ENCODE results near the gene RPL14. TPM values are rescaled to one million over a fixed set of nuclear protein-coding genes. Genes with fewer than 3 reads are reported as not detected.

Gene RPL14
- total and polyA plus RNA-seq, 2 donors, result 850 to 2,475 TPM

GRCh38 chr3:40465456-40465855, 8.3 kb downstream of the RPL14 start:
- H3K9me3 ChIP-seq (ENCODE audit: control insufficient read depth in 2 of 2, insufficient read depth in 1 of 2, low read length in 1 of 2), result peaks cover 0 to 3% of the 10 kb centered on the region in 2 donors
- H3K4me1 ChIP-seq (ENCODE audit: control insufficient read depth in 2 of 2, insufficient read depth in 2 of 2, low read length in 2 of 2), result peaks cover 0 to 8% of the 10 kb centered on the region in 2 donors
- no peak for DNase-seq (ENCODE audit: low read depth in 6 of 9, low spot score in 9 of 9)
- H3K27ac ChIP-seq (ENCODE audit: low read depth in 1 of 2, low read length in 1 of 2), result no peak overlapping the region
- H3K4me3 ChIP-seq (ENCODE audit: low read length in 2 of 2), result no peak overlapping the region
- WGBS, result 96% methylated on average over 2 of the region's 2 CpGs
- H3K27me3 ChIP-seq (ENCODE audit: control insufficient read depth in 2 of 2, insufficient read depth in 1 of 2, low read length in 1 of 2), result no peaks in the 10 kb centered on the region
- H3K36me3 ChIP-seq (ENCODE audit: control insufficient read depth in 2 of 2, insufficient read depth in 2 of 2, low read length in 1 of 2), result peaks cover 38 to 53% of the 10 kb centered on the region in 2 donors

DNA sequence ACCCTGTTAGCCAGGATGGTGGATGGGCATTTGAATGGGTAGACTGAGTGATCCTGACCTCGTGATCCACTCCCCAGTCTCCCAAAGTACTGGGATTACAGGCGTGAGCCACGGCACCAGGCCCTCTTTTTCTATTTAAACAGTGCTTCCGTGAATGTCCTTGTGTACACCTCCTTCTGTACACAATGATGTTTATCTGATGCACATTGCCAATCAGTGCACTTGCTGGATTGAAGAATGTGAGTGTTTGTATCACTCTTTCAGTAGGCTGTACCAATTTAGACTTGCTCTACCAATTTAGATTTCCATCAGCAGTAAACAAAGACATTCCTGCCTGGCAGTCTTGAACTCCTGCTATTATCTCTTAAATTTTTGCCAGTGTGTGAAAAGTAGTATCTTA, 10.9 kb downstream of the RPL14 start:
- WGBS, result 96% methylated on average over 4 of the region's 4 CpGs

GRCh38 chr3:40470701-40471100, 13.6 kb downstream of the RPL14 start:
- DNase-seq (ENCODE audit: low read depth in 6 of 9, low spot score in 9 of 9), result no peak
- Histone ChIP-seq H3K4me3 (ENCODE audit: low read length in 2 of 2) (no peak overlapping the region), H3K4me1 (ENCODE audit: control insufficient read depth in 2 of 2, insufficient read depth in 2 of 2, low read length in 2 of 2) (no peaks in the 10 kb centered on the region), H3K36me3 (ENCODE audit: control insufficient read depth in 2 of 2, insufficient read depth in 2 of 2, low read length in 1 of 2) (peaks cover 2 to 7% of the 10 kb centered on the region in 2 donors), H3K27me3 (ENCODE audit: control insufficient read depth in 2 of 2, insufficient read depth in 1 of 2, low read length in 1 of 2) (no peaks in the 10 kb centered on the region), H3K27ac (ENCODE audit: low read depth in 1 of 2, low read length in 1 of 2) (no peak overlapping the region), H3K9me3 (ENCODE audit: control insufficient read depth in 2 of 2, insufficient read depth in 1 of 2, low read length in 1 of 2) (peaks cover 0 to 3% of the 10 kb centered on the region in 2 donors)
- 97% methylated on average over 4 of the region's 4 CpGs for WGBS

More for the DNA sequence above, 10.9 kb downstream of the RPL14 start:
- H3K36me3 ChIP-seq (ENCODE audit: control insufficient read depth in 2 of 2, insufficient read depth in 2 of 2, low read length in 1 of 2), result peaks cover 27 to 28% of the 10 kb centered on the region in 2 donors
- no peak for DNase-seq (ENCODE audit: low read depth in 6 of 9, low spot score in 9 of 9)
- no peaks in the 10 kb centered on the region for H3K27me3 ChIP-seq (ENCODE audit: control insufficient read depth in 2 of 2, insufficient read depth in 1 of 2, low read length in 1 of 2)
- no peak overlapping the region for H3K27ac ChIP-seq (ENCODE audit: low read depth in 1 of 2, low read length in 1 of 2)
- no peak overlapping the region for H3K4me3 ChIP-seq (ENCODE audit: low read length in 2 of 2)
- peaks cover 0 to 3% of the 10 kb centered on the region in 2 donors for H3K9me3 ChIP-seq (ENCODE audit: control insufficient read depth in 2 of 2, insufficient read depth in 1 of 2, low read length in 1 of 2)
- H3K4me1 ChIP-seq (ENCODE audit: control insufficient read depth in 2 of 2, insufficient read depth in 2 of 2, low read length in 2 of 2), result peaks cover 0 to 8% of the 10 kb centered on the region in 2 donors

DNA sequence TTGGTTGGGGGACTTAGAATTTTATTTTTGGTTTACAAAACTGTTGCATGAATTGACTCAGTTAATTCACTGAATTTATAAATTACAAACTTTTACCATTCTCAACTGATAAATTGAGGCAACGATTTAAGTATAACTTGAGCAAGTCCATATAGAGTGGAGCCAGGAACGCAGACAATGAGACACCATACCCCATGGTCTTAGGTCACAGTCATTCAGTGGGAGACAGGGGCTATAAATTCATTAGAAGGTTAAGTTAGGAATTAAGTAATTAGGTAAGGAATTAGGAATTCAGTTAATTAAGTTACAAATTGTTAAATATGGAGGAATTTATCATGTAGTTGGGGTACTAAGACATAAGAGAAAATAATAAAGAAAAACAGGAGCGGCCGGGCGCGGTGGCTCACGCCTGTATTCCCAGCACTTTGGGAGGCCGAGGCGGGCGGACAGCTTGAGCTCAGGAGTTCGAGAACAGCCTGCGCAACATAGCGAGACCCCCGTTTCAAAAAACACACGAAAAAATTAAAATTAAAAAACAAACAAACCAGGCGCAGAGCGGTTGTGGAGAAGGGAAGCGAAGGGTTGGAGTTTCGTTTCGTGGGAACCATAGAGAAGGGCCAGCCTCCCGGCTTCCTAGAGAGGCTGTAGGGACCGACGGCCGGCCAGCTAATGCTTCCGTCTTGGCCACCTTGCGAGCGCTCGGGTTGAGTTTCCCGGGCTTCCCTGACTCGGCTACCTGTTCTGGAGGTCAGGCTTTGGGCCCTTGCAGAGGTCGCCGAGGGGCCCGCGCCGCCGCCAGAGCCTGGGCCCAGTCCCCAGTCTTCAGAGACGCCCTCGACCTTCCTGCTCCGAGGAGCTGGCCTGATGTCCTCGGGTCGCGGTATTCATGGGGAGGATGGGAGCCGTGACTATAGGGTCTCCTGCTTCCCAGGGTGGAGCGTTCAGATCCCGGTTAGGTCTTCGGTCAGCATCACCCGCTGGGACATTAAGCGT, 19.6 kb downstream of the RPL14 start, which contains the start of gene ZNF619:
TSS of gene ZNF619 (plus strand) at position 645 of the 993 bp plus-strand sequence. CDS start 858 bp downstream, outside the sequence.
- peak in 7 of 9 donors; percentile 25 to 70 (median 36) for DNase-seq (ENCODE audit: low read depth in 6 of 9, low spot score in 9 of 9)
- WGBS, result 10% methylated on average over 48 of the region's 48 CpGs

GRCh38 chr3:40477666-40478065, 20.5 kb downstream of the RPL14 start:
- Histone ChIP-seq H3K4me3 (ENCODE audit: low read length in 2 of 2) (peak overlapping the region; percentile 52 to 84), H3K9me3 (ENCODE audit: control insufficient read depth in 2 of 2, insufficient read depth in 1 of 2, low read length in 1 of 2) (no peaks in the 10 kb centered on the region), H3K27me3 (ENCODE audit: control insufficient read depth in 2 of 2, insufficient read depth in 1 of 2, low read length in 1 of 2) (no peaks in the 10 kb centered on the region), H3K4me1 (ENCODE audit: control insufficient read depth in 2 of 2, insufficient read depth in 2 of 2, low read length in 2 of 2) (peaks cover 3 to 10% of the 10 kb centered on the region in 2 donors), H3K27ac (ENCODE audit: low read depth in 1 of 2, low read length in 1 of 2) (no peak overlapping the region), H3K36me3 (ENCODE audit: control insufficient read depth in 2 of 2, insufficient read depth in 2 of 2, low read length in 1 of 2) (no peaks in the 10 kb centered on the region)
- 74% methylated on average over 4 of the region's 4 CpGs for WGBS
- no peak for DNase-seq (ENCODE audit: low read depth in 6 of 9, low spot score in 9 of 9)

More for the DNA sequence above, 19.6 kb downstream of the RPL14 start, which contains the start of gene ZNF619:
- Histone ChIP-seq H3K27me3 (ENCODE audit: control insufficient read depth in 2 of 2, insufficient read depth in 1 of 2, low read length in 1 of 2) (no peaks in the 10 kb centered on the region), H3K27ac (ENCODE audit: low read depth in 1 of 2, low read length in 1 of 2) (peak within 1 kb of the TSS in 1 of 2 donors; percentile 26), H3K36me3 (ENCODE audit: control insufficient read depth in 2 of 2, insufficient read depth in 2 of 2, low read length in 1 of 2) (no peaks in the 10 kb centered on the region), H3K9me3 (ENCODE audit: control insufficient read depth in 2 of 2, insufficient read depth in 1 of 2, low read length in 1 of 2) (no peaks in the 10 kb centered on the region), H3K4me1 (ENCODE audit: control insufficient read depth in 2 of 2, insufficient read depth in 2 of 2, low read length in 2 of 2) (peaks cover 3 to 8% of the 10 kb centered on the region in 2 donors), H3K4me3 (ENCODE audit: low read length in 2 of 2) (peak within 1 kb of the TSS; percentile 52 to 84)

DNA sequence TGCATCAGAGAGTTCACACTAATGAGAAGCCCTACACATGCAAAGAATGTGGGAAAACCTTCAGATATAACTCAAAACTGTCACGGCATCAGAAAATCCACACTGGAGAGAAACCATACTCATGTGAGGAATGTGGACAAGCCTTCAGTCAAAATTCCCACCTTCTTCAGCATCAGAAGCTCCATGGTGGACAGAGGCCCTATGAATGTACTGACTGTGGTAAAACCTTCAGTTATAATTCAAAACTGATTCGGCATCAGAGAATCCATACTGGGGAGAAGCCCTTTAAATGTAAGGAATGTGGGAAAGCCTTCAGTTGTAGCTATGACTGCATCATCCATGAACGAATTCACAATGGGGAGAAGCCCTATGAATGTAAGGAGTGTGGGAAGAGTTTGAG, 30.0 kb downstream of the RPL14 start:
- no peak for DNase-seq (ENCODE audit: low read depth in 6 of 9, low spot score in 9 of 9)
- H3K9me3 ChIP-seq (ENCODE audit: control insufficient read depth in 2 of 2, insufficient read depth in 1 of 2, low read length in 1 of 2), result peaks cover 3 to 13% of the 10 kb centered on the region in 2 donors
- H3K27me3 ChIP-seq (ENCODE audit: control insufficient read depth in 2 of 2, insufficient read depth in 1 of 2, low read length in 1 of 2), result no peaks in the 10 kb centered on the region
- 95% methylated on average over 3 of the region's 3 CpGs for WGBS
- H3K36me3 ChIP-seq (ENCODE audit: control insufficient read depth in 2 of 2, insufficient read depth in 2 of 2, low read length in 1 of 2), result peaks cover 14 to 20% of the 10 kb centered on the region in 2 donors
- H3K4me3 ChIP-seq (ENCODE audit: low read length in 2 of 2), result no peak overlapping the region
- H3K27ac ChIP-seq (ENCODE audit: low read depth in 1 of 2, low read length in 1 of 2), result no peak overlapping the region
- H3K4me1 ChIP-seq (ENCODE audit: control insufficient read depth in 2 of 2, insufficient read depth in 2 of 2, low read length in 2 of 2), result peaks cover 2% of the 10 kb centered on the region in 2 donors

DNA sequence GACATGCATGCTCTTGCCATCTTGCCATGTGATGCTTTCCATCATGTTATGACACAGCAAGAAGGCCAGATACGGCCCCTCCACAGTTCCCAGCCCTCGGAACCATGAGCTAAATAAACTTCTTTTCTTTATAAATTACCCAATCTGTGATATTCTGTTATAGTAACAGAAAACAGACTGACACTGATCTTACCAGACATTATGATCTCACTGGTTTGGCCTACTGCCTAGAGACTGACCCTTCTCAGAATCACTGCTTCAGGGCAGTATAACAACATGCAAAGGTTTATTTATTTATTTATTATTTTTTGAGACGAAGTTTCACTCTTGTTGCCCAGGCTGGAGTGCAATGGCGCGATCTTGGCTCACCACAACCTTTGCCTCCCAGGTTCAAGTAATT, 33.8 kb downstream of the RPL14 start:
- DNase-seq (ENCODE audit: low read depth in 6 of 9, low spot score in 9 of 9), result no peak
- Histone ChIP-seq H3K9me3 (ENCODE audit: control insufficient read depth in 2 of 2, insufficient read depth in 1 of 2, low read length in 1 of 2) (peaks cover 3 to 13% of the 10 kb centered on the region in 2 donors), H3K27ac (ENCODE audit: low read depth in 1 of 2, low read length in 1 of 2) (no peak overlapping the region), H3K27me3 (ENCODE audit: control insufficient read depth in 2 of 2, insufficient read depth in 1 of 2, low read length in 1 of 2) (no peaks in the 10 kb centered on the region), H3K36me3 (ENCODE audit: control insufficient read depth in 2 of 2, insufficient read depth in 2 of 2, low read length in 1 of 2) (peaks cover 11 to 20% of the 10 kb centered on the region in 2 donors), H3K4me1 (ENCODE audit: control insufficient read depth in 2 of 2, insufficient read depth in 2 of 2, low read length in 2 of 2) (no peaks in the 10 kb centered on the region), H3K4me3 (ENCODE audit: low read length in 2 of 2) (no peak overlapping the region)
- WGBS, result 98% methylated on average over 5 of the region's 5 CpGs

DNA sequence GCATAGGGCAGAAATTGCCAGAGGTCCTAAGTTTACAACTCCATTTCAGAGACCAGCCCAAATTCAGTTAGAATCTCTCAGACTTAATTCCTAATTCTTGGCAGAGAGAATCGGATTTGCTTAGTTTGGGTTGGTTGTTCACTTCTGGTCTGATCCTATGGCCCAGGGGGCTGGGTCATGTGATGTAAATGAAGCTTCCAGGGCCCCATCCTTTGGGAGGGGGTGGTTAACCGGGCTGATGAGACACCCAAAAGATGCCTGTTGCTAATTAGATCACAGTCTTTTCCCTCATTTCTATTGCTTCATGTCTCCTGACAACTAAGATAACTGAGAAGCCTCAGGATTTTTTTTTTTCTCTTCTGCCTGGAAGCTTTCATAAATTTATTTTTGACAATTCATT, 37.6 kb downstream of the RPL14 start:
- DNase-seq (ENCODE audit: low read depth in 6 of 9, low spot score in 9 of 9), result no peak
- H3K4me3 ChIP-seq (ENCODE audit: low read length in 2 of 2), result no peak overlapping the region
- 93% methylated on average over 2 of the region's 2 CpGs for whole genome bisulfite sequencing
- H3K36me3 ChIP-seq (ENCODE audit: control insufficient read depth in 2 of 2, insufficient read depth in 2 of 2, low read length in 1 of 2), result no peaks in the 10 kb centered on the region
- no peak overlapping the region for H3K27ac ChIP-seq (ENCODE audit: low read depth in 1 of 2, low read length in 1 of 2)
- H3K27me3 ChIP-seq (ENCODE audit: control insufficient read depth in 2 of 2, insufficient read depth in 1 of 2, low read length in 1 of 2), result no peaks in the 10 kb centered on the region
- H3K9me3 ChIP-seq (ENCODE audit: control insufficient read depth in 2 of 2, insufficient read depth in 1 of 2, low read length in 1 of 2), result no peaks in the 10 kb centered on the region
- H3K4me1 ChIP-seq (ENCODE audit: control insufficient read depth in 2 of 2, insufficient read depth in 2 of 2, low read length in 2 of 2), result no peaks in the 10 kb centered on the region

- no peak overlapping the region for H3K4me3 ChIP-seq (ENCODE audit: low read length in 2 of 2)
- no peaks in the 10 kb centered on the region for H3K36me3 ChIP-seq (ENCODE audit: control insufficient read depth in 2 of 2, insufficient read depth in 2 of 2, low read length in 1 of 2)
- WGBS, result 96% methylated on average over 2 of the region's 2 CpGs
- H3K27me3 ChIP-seq (ENCODE audit: control insufficient read depth in 2 of 2, insufficient read depth in 1 of 2, low read length in 1 of 2), result no peaks in the 10 kb centered on the region
- H3K27ac ChIP-seq (ENCODE audit: low read depth in 1 of 2, low read length in 1 of 2), result no peak overlapping the region
- no peak for DNase-seq (ENCODE audit: low read depth in 6 of 9, low spot score in 9 of 9)
- H3K9me3 ChIP-seq (ENCODE audit: control insufficient read depth in 2 of 2, insufficient read depth in 1 of 2, low read length in 1 of 2), result no peaks in the 10 kb centered on the region
- no peaks in the 10 kb centered on the region for H3K4me1 ChIP-seq (ENCODE audit: control insufficient read depth in 2 of 2, insufficient read depth in 2 of 2, low read length in 2 of 2)
Observed at GRCh38 chr3:40497288-40497687, 40.1 kb downstream of the RPL14 start.

All from thymus (tissue), 11 donors.